K562 (cell line): ENCODE measurements around the gene LYPD4.

ENCODE experiments used
- FOXM1 ChIP-seq, 2 experiments: fragments of 450-650 bp in 1 of 2; sonication (generic) in 1 of 2; formaldehyde crosslinking in 1 of 2; IDR thresholded peaks; 2 replicates each; pipeline versions ENCODE4 v1.6.1 to v1.9.0; 2017 to 2022; ENCODE audit warnings: low read depth in 2 of 2, mild to moderate bottlenecking in 2 of 2, missing genetic modification reagents in 1 of 2, moderate library complexity in 1 of 2
- POLR2A ChIP-seq: fragments of 450-650 bp; conservative IDR thresholded peaks from 2 replicates; pipeline ENCODE4 v1.6.1; 2016
- TF ChIP-seq, protein P1 (sequence below): sonication (generic); formaldehyde crosslinking; IDR thresholded peaks from 2 replicates; pipeline ENCODE4 v1.5.0; 2020; ENCODE audit warnings: missing genetic modification reagents

DNA sequence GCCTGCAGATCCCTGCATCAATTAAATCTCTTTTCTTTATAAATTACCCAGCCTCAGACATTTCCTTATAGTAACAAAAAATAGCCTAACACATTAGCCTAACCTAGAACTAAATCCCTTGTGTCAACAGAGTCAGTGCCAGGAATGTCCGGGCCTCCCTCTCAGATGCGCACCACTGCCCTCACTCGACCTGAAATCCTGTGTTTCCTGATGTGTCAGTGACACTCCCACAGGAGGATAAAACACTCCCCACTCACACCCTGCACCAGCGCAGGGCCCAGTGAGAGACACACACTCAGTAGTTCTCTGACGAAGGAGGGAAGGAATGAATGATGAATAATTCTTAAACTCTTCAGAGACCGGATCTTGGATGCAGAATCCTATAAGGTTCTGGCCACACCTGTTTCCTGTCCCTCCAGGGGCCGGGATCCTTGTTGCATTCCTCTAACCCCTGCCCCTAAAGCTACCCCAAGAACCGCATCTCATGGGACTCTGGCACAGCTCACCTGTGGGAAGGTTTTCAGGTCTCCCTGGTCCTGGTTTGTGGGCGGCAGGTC is 45.0 kb downstream of the LYPD4 start:
- TF ChIP-seq FOXM1 (IDR thresholded peaks at IDR 0.05; ENCODE audit: low read depth) (no peak), FOXM1 (CRISPR knock-in tag; IDR thresholded peaks at IDR 0.05; ENCODE audit: low read depth) (no peak), POLR2A (no peak)
- TF ChIP-seq, protein P1, sequence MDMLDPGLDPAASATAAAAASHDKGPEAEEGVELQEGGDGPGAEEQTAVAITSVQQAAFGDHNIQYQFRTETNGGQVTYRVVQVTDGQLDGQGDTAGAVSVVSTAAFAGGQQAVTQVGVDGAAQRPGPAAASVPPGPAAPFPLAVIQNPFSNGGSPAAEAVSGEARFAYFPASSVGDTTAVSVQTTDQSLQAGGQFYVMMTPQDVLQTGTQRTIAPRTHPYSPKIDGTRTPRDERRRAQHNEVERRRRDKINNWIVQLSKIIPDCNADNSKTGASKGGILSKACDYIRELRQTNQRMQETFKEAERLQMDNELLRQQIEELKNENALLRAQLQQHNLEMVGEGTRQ (CRISPR knock-in tag) = no peak
